Measurements from ENCODE around the gene MAP4. TPM values are rescaled to one million over a fixed set of nuclear protein-coding genes. Genes with fewer than 3 reads are reported as not detected.
A peak's percentile ranks its signal among the peaks of the same experiment; 100 is the strongest.

MAP4 gene
- total RNA-seq, 4 donors from 2014 or later: 597 to 976 (median 687) TPM

DNA sequence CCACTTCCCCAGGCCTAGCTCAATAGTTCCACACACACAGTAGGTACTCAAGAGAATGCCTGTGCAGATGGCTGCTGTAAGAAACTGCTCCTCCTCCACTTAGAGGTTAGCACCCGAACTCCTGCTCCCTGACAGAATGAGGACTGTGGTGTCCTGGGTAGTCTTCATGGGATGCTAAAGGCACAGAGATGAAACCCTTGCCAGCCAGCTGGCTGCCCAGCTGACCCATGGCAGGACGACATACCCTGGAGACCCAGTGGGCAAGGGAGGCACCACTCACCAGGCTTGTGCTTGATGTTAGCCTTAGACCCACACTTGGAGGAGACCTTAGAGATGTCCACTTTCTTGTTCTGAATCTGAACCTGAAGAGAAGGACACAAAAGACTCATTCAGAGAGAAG is 159.1 kb downstream of the MAP4 start:
- H3K27me3 ChIP-seq: no peaks in the 10 kb centered on the region
- no peaks in the 10 kb centered on the region for H3K9me3 ChIP-seq
- H3K27ac ChIP-seq: peak overlapping the region; percentile 75 to 90 (median 82)
- H3K36me3 ChIP-seq: peaks cover 2 to 81% of the 10 kb centered on the region in 2 donors
- in situ Hi-C loops (cut with MboI; ENCODE audit: low sequenced_read_pairs in 4 of 4) (no loop called here), intact Hi-C loops (cut with DNase I; ENCODE audit: low total_unique reads) (loop anchor here (5.0 kb wide), 1 partner anchor 130 kb away; no protein-coding TSS in a partner anchor)
- ATAC-seq (no peak), DNase-seq (no peak)
- no peak overlapping the region for H3K4me3 ChIP-seq
- H3K4me1 ChIP-seq: peaks cover 35 to 37% of the 10 kb centered on the region in 2 donors
- TF ChIP-seq POLR2A (IDR thresholded peaks at IDR 0.05): no peak
- TF ChIP-seq, protein P1, sequence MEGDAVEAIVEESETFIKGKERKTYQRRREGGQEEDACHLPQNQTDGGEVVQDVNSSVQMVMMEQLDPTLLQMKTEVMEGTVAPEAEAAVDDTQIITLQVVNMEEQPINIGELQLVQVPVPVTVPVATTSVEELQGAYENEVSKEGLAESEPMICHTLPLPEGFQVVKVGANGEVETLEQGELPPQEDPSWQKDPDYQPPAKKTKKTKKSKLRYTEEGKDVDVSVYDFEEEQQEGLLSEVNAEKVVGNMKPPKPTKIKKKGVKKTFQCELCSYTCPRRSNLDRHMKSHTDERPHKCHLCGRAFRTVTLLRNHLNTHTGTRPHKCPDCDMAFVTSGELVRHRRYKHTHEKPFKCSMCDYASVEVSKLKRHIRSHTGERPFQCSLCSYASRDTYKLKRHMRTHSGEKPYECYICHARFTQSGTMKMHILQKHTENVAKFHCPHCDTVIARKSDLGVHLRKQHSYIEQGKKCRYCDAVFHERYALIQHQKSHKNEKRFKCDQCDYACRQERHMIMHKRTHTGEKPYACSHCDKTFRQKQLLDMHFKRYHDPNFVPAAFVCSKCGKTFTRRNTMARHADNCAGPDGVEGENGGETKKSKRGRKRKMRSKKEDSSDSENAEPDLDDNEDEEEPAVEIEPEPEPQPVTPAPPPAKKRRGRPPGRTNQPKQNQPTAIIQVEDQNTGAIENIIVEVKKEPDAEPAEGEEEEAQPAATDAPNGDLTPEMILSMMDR (IDR thresholded peaks at IDR 0.05 in 4 of 5, conservative IDR thresholded peaks at IDR 0.05 in 1 of 5): no peak

DNA sequence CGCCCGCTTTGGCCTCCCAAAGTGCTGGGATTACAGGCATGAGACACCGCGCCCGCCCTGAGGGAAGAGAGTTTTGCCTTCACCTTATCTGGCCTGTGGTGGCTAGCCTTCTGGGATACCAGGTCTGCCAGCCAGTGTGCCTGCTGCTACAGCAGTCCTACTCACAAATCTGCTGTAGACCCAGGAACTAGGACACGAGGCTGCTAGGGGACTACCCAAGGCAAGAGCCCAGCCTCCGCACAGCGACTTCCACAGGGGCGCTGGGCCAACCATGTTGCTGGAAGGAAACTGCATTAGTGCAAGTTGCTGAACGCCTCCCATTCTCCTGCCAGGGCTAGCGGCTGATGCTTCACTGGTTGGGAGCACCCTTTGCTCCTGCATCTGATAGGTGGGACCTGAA is 159.5 kb downstream of the MAP4 start:
- peak overlapping the region; percentile 75 to 90 (median 82) for H3K27ac ChIP-seq

DNA sequence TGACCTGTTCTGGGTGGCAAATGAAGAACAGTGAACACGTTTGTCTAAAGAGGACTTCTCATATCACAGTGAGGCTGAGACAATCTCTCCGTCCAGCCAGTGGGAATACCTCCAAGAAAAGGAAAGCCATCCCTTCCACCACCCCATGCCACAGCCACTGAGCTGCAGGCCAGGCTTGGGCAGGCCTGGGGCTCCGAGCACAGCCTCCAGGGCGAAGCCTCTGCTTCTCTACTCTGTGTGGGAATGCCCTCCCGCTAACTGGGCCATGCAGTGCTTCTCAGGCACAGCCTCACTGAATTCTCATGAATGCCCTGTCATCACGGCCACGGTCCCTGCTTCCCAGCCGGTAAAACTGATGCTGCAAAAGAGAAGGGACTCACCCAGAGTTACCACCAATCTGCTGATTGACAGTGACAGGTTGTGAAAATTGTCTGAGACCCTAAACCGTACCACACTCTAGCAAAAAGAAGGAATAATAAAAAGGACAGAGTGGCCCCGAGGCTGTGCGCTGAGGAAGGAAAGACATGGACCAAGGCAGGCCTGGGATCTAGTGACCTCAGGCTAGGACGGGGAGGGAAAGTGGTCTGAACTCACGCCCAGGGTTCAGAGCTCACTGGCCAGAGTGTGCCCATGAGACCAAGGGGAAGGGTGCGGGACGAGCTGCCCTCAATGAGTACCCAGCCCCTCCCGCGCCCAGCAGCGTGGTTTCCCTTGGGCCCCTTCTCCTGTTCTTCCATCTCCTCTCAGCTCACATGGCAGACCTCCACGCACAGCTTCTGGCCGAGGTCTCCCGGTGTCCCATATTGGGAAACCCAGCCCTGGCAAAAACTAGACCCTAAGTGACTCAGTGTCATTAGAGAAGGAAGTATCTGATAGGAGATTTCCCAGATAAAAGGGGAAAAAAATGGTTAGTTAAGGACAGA is 160.5 kb downstream of the MAP4 start:
- intact Hi-C loops (cut with DNase I; ENCODE audit: low total_unique reads) (loop anchor here (5.0 kb wide), 1 partner anchor 132 kb away; no protein-coding TSS in a partner anchor), in situ Hi-C loops (cut with MboI; ENCODE audit: low sequenced_read_pairs in 4 of 4) (no loop called here)
- Histone ChIP-seq H3K36me3 (peaks cover 2 to 89% of the 10 kb centered on the region in 2 donors), H3K9me3 (no peaks in the 10 kb centered on the region), H3K27me3 (no peaks in the 10 kb centered on the region), H3K27ac (peak overlapping the region; percentile 75 to 90 (median 82)), H3K4me1 (peaks cover 35 to 37% of the 10 kb centered on the region in 2 donors), H3K4me3 (no peak overlapping the region)
- peak; percentile 41 to 71 for ATAC-seq
- no peak for TF ChIP-seq POLR2A (IDR thresholded peaks at IDR 0.05)
- TF ChIP-seq, protein P1 (IDR thresholded peaks at IDR 0.05 in 4 of 5, conservative IDR thresholded peaks at IDR 0.05 in 1 of 5): no peak
- DNase-seq: peak in 1 of 2 donors; percentile 87

More for the DNA sequence above, 159.5 kb downstream of the MAP4 start:
- H3K27me3 ChIP-seq: no peaks in the 10 kb centered on the region
- TF ChIP-seq, protein P1 (IDR thresholded peaks at IDR 0.05 in 4 of 5, conservative IDR thresholded peaks at IDR 0.05 in 1 of 5): no peak
- no peak for TF ChIP-seq POLR2A (IDR thresholded peaks at IDR 0.05)
- no peak overlapping the region for H3K4me3 ChIP-seq
- H3K36me3 ChIP-seq: peaks cover 2 to 85% of the 10 kb centered on the region in 2 donors
- no peaks in the 10 kb centered on the region for H3K9me3 ChIP-seq
- peaks cover 35 to 37% of the 10 kb centered on the region in 2 donors for H3K4me1 ChIP-seq
- in situ Hi-C loops (cut with MboI; ENCODE audit: low sequenced_read_pairs in 4 of 4): no loop called here
- intact Hi-C loops (cut with DNase I; ENCODE audit: low total_unique reads): loop anchor here (5.0 kb wide), 1 partner anchor 131 kb away; no protein-coding TSS in a partner anchor
- ATAC-seq (peak; percentile 71 to 77), DNase-seq (peak; percentile 62 to 93)

DNA sequence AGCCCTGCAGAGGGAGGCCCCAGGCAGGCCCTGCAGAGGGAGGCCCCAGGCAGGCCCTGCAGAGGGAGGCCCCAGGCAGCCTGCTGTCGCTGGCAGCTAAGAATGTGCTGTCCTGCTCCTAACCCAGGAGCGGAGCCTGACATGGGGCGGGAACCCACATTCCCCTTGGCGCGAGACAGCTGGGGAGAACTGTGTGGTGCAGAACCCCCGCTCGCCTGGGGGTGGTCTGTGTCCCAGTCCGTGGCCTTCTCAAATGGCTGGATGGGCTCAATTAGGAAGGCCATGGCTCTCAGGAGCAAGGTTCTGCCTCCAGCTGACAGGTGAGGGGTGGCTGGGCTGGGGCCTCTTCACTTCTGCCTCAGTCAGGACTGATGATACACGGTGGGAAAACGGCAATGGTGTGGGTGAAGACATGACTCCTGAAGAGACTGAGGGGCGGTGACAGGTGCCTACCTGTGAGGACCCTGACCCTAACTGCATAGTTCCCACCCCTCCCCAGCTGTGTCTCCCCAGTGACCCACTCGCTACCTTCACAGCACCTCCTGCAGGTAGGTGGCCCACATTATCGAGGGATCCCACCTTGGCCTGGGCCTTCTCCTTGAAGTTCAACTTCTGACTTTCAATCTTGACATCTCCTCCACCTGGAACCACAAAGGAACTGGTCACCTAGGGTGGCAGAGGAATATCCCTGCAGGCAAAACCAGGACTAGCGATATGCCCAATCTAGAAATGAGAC is 161.3 kb downstream of the MAP4 start:
- TF ChIP-seq, protein P1 (IDR thresholded peaks at IDR 0.05 in 4 of 5, conservative IDR thresholded peaks at IDR 0.05 in 1 of 5): no peak
- no peak for TF ChIP-seq POLR2A (IDR thresholded peaks at IDR 0.05)
- Histone ChIP-seq H3K4me3 (no peak overlapping the region), H3K36me3 (peaks cover 2 to 88% of the 10 kb centered on the region in 2 donors), H3K27me3 (no peaks in the 10 kb centered on the region), H3K27ac (peak overlapping the region; percentile 75 to 90 (median 82)), H3K9me3 (no peaks in the 10 kb centered on the region), H3K4me1 (peaks cover 34 to 37% of the 10 kb centered on the region in 2 donors)
- ATAC-seq (no peak), DNase-seq (no peak)
- in situ Hi-C loops (cut with MboI; ENCODE audit: low sequenced_read_pairs in 4 of 4): no loop called here
- intact Hi-C loops (cut with DNase I; ENCODE audit: low total_unique reads): loop anchor here (5.0 kb wide), 1 partner anchor 132 kb away; no protein-coding TSS in a partner anchor
